Colon (tissue), 2 donors: Measurements from ENCODE around the gene NRG3.

ENCODE experiments used
- FAIRE-seq: peaks from 2 replicates; lab custom pipeline; 2012; peaks lifted over from hg19 to GRCh38; lab: Jason Lieb, UNC
- donor health status: control.
- donor health status: control.

Gene NRG3

GRCh38 chr10:83012866-83013265, 1137.9 kb downstream of the NRG3 start:
- FAIRE-seq = no peak

- FAIRE-seq = no peak
Measured at GRCh38 chr10:83017076-83017867, 1142.3 kb downstream of the NRG3 start.

- no peak for FAIRE-seq
Measured at GRCh38 chr10:83023662-83024061, 1148.7 kb downstream of the NRG3 start.
